Karpas-422 (cell line): ENCODE measurements around the gene SYNGR3. TPM values are rescaled to one million over a fixed set of nuclear protein-coding genes. Genes with fewer than 3 reads are reported as not detected.
"Not testable (repeated sequence)": the region's sequence is repeated elsewhere in the genome, so short reads cannot be mapped to it uniquely, and the experiment has no call there.

Experiments
- DNase-seq: peaks from one replicate; pipeline ENCODE4 v3.0.0-alpha.2; 2015
- H2AFZ ChIP-seq: fragments of 200-600 bp; sonication (generic); 2 replicates; pipeline ENCODE4 v1.6.1; 2014; ENCODE audit warnings: antibody characterized with exemption, low read length, mixed read lengths
- H3K27ac ChIP-seq: fragments of 200-600 bp; sonication (generic); 2 replicates; pipeline ENCODE4 v1.5.1; 2014; ENCODE audit warnings: mild to moderate bottlenecking, low read length, moderate library complexity
- H3K27me3 ChIP-seq: fragments of 200-600 bp; sonication (generic); 2 replicates; pipeline ENCODE4 v1.6.1; 2014; ENCODE audit warnings: low read length, mixed read lengths
- H3K36me3 ChIP-seq: fragments of 200-600 bp; sonication (generic); 2 replicates; pipeline ENCODE4 v1.6.1; 2014; ENCODE audit warnings: low read length, mixed read lengths; ENCODE audit not compliant: insufficient read depth
- H3K4me1 ChIP-seq: fragments of 200-600 bp; sonication (generic); 2 replicates; pipeline ENCODE4 v1.6.1; 2014; ENCODE audit warnings: mild to moderate bottlenecking, low read length, mixed read lengths
- H3K4me2 ChIP-seq: fragments of 200-600 bp; sonication (generic); 2 replicates; pipeline ENCODE4 v1.6.1; 2014; ENCODE audit warnings: low read length, low read depth, mild to moderate bottlenecking; ENCODE audit not compliant: poor library complexity, severe bottlenecking
- H3K4me3 ChIP-seq: fragments of 200-600 bp; sonication (generic); 2 replicates; pipeline ENCODE4 v1.5.1; 2014; ENCODE audit warnings: mild to moderate bottlenecking, antibody characterized with exemption, low read length, mixed read lengths
- H3K79me2 ChIP-seq: fragments of 200-600 bp; sonication (generic); 2 replicates; pipeline ENCODE4 v1.6.1; 2014; ENCODE audit warnings: mild to moderate bottlenecking, low read length, mixed read lengths
- H3K9ac ChIP-seq: fragments of 200-600 bp; sonication (generic); 2 replicates; pipeline ENCODE4 v1.6.0; 2014; ENCODE audit warnings: low read length
- H3K9me2 ChIP-seq: fragments of 200-600 bp; sonication (generic), shearing (Covaris generic); replicated peaks from 2 replicates; pipeline ENCODE4 v1.6.0; 2014; ENCODE audit warnings: mild to moderate bottlenecking, low read length, moderate library complexity; ENCODE audit not compliant: insufficient read depth
- H3K9me3 ChIP-seq: fragments of 300-700, 200-600 bp; sonication (generic); 2 replicates; pipeline ENCODE4 v1.6.1; 2014; ENCODE audit warnings: low read length, mixed read lengths
- H4K20me1 ChIP-seq: fragments of 200-600 bp; sonication (generic); 2 replicates; pipeline ENCODE4 v1.6.1; 2014; ENCODE audit warnings: mild to moderate bottlenecking, antibody characterized with exemption, low read length, low read depth; ENCODE audit not compliant: insufficient read depth
- total RNA-seq: library from RNA; depleted of rRNA; stranded (reverse); fragments of >200 nt; shearing (Covaris generic); gene quantifications from 2 replicates; pipeline ENCODE4 v1.2.3, GENCODE V29; 2014; ENCODE audit warnings: low replicate concordance

The SYNGR3 gene
- total RNA-seq, 1 experiment from 2014 or later = 5.3 TPM

GRCh38 chr16:1945559-1946391, 44.0 kb upstream of the SYNGR3 start:
- H3K9ac ChIP-seq = no peak overlapping the region
- no peaks in the 10 kb centered on the region for H3K27me3 ChIP-seq
- no peaks in the 10 kb centered on the region for H3K9me2 ChIP-seq
- no peaks in the 10 kb centered on the region for H3K9me3 ChIP-seq
- no peaks in the 10 kb centered on the region for H3K36me3 ChIP-seq
- no peak for DNase-seq
- H3K4me3 ChIP-seq = no peak overlapping the region
- no peaks in the 10 kb centered on the region; the same call in 1 of the 2 replicates for H4K20me1 ChIP-seq
- no peak overlapping the region for H2AFZ ChIP-seq
- no peaks in the 10 kb centered on the region for H3K79me2 ChIP-seq
- H3K27ac ChIP-seq = no peak overlapping the region
- H3K4me2 ChIP-seq = no peak overlapping the region
- H3K4me1 ChIP-seq = peaks cover 21% of the 10 kb centered on the region

GRCh38 chr16:1946495-1947368, 43.0 kb upstream of the SYNGR3 start:
- Histone ChIP-seq H2AFZ (no peak overlapping the region), H3K9ac (no peak overlapping the region), H3K4me1 (peaks cover 17% of the 10 kb centered on the region), H3K27ac (no peak overlapping the region), H4K20me1 (no peaks in the 10 kb centered on the region; the same call in 1 of the 2 replicates), H3K4me2 (no peak overlapping the region), H3K27me3 (no peaks in the 10 kb centered on the region), H3K36me3 (no peaks in the 10 kb centered on the region), H3K79me2 (no peaks in the 10 kb centered on the region), H3K4me3 (no peak overlapping the region), H3K9me3 (no peaks in the 10 kb centered on the region), H3K9me2 (no peaks in the 10 kb centered on the region)
- DNase-seq = no peak

GRCh38 chr16:1947369-1947670, 42.5 kb upstream of the SYNGR3 start:
- Histone ChIP-seq H3K27ac (no peak overlapping the region), H3K4me3 (no peak overlapping the region), H3K9me3 (no peaks in the 10 kb centered on the region), H3K79me2 (no peaks in the 10 kb centered on the region), H3K27me3 (no peaks in the 10 kb centered on the region), H3K36me3 (no peaks in the 10 kb centered on the region), H3K9ac (no peak overlapping the region), H4K20me1 (no peaks in the 10 kb centered on the region; the same call in 1 of the 2 replicates), H2AFZ (no peak overlapping the region), H3K4me2 (no peak overlapping the region), H3K9me2 (no peaks in the 10 kb centered on the region), H3K4me1 (peaks cover 11% of the 10 kb centered on the region)
- no peak for DNase-seq

- H3K9me2 ChIP-seq = no peaks in the 10 kb centered on the region
- no peaks in the 10 kb centered on the region for H3K9me3 ChIP-seq
- H3K4me3 ChIP-seq = no peak overlapping the region
- no peaks in the 10 kb centered on the region for H3K27me3 ChIP-seq
- no peaks in the 10 kb centered on the region for H3K36me3 ChIP-seq
- H4K20me1 ChIP-seq = no peaks in the 10 kb centered on the region
- no peaks in the 10 kb centered on the region for H3K4me1 ChIP-seq
- DNase-seq = no peak
- no peak overlapping the region for H2AFZ ChIP-seq
- H3K4me2 ChIP-seq = no peak overlapping the region
- H3K79me2 ChIP-seq = no peaks in the 10 kb centered on the region
- H3K9ac ChIP-seq = no peak overlapping the region
- no peak overlapping the region for H3K27ac ChIP-seq
Observed at GRCh38 chr16:1949507-1949906, 40.3 kb upstream of the SYNGR3 start.

- Histone ChIP-seq H3K4me1 (no peaks in the 10 kb centered on the region), H3K4me3 (no peak overlapping the region), H3K9me2 (no peaks in the 10 kb centered on the region), H3K9me3 (no peaks in the 10 kb centered on the region), H3K79me2 (no peaks in the 10 kb centered on the region), H3K27me3 (no peaks in the 10 kb centered on the region), H3K36me3 (no peaks in the 10 kb centered on the region), H2AFZ (no peak overlapping the region), H3K4me2 (no peak overlapping the region), H3K27ac (no peak overlapping the region), H4K20me1 (no peaks in the 10 kb centered on the region), H3K9ac (no peak overlapping the region)
- no peak for DNase-seq
Observed at GRCh38 chr16:1950047-1950446, 39.7 kb upstream of the SYNGR3 start.

- no peaks in the 10 kb centered on the region for H3K27me3 ChIP-seq
- DNase-seq = no peak
- H3K9me3 ChIP-seq = no peaks in the 10 kb centered on the region
- H3K79me2 ChIP-seq = no peaks in the 10 kb centered on the region
- H3K9ac ChIP-seq = no peak overlapping the region
- H4K20me1 ChIP-seq = no peaks in the 10 kb centered on the region
- H3K36me3 ChIP-seq = no peaks in the 10 kb centered on the region
- H3K27ac ChIP-seq = no peak overlapping the region
- H3K9me2 ChIP-seq = no peaks in the 10 kb centered on the region
- no peak overlapping the region for H3K4me2 ChIP-seq
- H3K4me1 ChIP-seq = no peaks in the 10 kb centered on the region
- H2AFZ ChIP-seq = no peak overlapping the region
- H3K4me3 ChIP-seq = no peak overlapping the region
Observed at GRCh38 chr16:1950559-1950958, 39.2 kb upstream of the SYNGR3 start.

- no peaks in the 10 kb centered on the region; the same call in 1 of the 2 replicates for H3K4me1 ChIP-seq
- H3K4me2 ChIP-seq = no peak overlapping the region
- H3K9me3 ChIP-seq = no peaks in the 10 kb centered on the region
- no peaks in the 10 kb centered on the region for H3K79me2 ChIP-seq
- H4K20me1 ChIP-seq = no peaks in the 10 kb centered on the region
- no peaks in the 10 kb centered on the region for H3K9me2 ChIP-seq
- DNase-seq = no peak
- H3K4me3 ChIP-seq = no peak overlapping the region
- no peaks in the 10 kb centered on the region for H3K27me3 ChIP-seq
- no peaks in the 10 kb centered on the region for H3K36me3 ChIP-seq
- no peak overlapping the region for H3K9ac ChIP-seq
- no peak overlapping the region for H2AFZ ChIP-seq
- H3K27ac ChIP-seq = no peak overlapping the region
Observed at GRCh38 chr16:1953734-1954133, 36.0 kb upstream of the SYNGR3 start.

- DNase-seq, H3K36me3 ChIP-seq, H2AFZ ChIP-seq, H4K20me1 ChIP-seq, H3K27ac ChIP-seq, H3K9me2 ChIP-seq, H3K27me3 ChIP-seq, H3K9ac ChIP-seq, H3K9me3 ChIP-seq, H3K4me3 ChIP-seq, H3K4me2 ChIP-seq: not testable (repeated sequence)
- peaks cover 28% of the 10 kb centered on the region for H3K4me1 ChIP-seq
- H3K79me2 ChIP-seq = peaks cover 12% of the 10 kb centered on the region
Observed at GRCh38 chr16:1957434-1958142, 32.2 kb upstream of the SYNGR3 start.
